Measurements from ENCODE around the gene SKIC2.

DNA sequence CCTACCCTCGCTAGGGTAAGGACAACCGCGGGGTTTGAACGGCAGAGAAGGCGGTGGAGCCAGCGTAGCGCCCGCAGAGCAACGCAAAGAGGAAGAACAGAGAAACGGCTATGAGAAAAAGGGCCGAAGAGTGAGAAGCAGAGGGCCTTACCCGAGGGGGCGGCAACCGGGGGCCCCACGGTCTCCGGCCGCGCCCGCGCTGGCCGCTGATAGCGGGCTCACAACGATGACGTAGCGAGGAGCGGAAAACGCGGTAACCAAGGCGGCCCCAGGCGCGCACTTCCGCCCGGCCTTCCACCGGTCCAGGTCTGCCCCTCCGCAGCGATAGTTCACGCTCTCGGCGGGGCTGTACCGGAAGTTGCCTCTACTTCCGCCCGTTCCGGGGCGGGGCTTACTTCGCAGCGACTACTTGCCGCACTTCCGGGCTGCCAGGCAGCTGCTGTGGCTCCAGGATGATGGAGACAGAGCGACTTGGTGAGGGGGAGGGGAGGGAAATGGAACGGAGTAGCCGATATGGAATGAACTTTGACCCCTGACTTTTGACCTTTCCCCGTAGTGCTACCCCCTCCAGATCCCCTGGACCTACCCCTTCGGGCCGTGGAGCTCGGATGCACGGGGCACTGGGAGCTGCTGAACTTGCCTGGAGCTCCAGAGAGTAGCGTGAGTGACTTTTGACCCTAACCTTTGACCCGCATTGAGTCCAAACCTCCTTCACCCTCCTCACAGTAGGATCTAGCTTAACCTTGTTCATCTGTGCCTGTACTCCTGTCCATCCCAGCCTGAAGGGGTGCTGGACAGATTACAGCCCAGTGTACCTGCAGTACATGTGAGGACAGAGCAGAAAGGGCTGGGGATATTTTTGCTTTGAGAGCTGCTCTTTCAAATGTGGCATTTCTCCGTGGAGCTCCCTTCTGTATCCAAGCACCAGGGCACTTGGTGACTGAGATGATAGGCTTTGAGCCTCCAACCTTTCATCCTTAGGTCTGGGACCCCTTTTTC lies at the start of gene SKIC2, which contains the start of gene NELFE:
- TF ChIP-seq, protein P1, sequence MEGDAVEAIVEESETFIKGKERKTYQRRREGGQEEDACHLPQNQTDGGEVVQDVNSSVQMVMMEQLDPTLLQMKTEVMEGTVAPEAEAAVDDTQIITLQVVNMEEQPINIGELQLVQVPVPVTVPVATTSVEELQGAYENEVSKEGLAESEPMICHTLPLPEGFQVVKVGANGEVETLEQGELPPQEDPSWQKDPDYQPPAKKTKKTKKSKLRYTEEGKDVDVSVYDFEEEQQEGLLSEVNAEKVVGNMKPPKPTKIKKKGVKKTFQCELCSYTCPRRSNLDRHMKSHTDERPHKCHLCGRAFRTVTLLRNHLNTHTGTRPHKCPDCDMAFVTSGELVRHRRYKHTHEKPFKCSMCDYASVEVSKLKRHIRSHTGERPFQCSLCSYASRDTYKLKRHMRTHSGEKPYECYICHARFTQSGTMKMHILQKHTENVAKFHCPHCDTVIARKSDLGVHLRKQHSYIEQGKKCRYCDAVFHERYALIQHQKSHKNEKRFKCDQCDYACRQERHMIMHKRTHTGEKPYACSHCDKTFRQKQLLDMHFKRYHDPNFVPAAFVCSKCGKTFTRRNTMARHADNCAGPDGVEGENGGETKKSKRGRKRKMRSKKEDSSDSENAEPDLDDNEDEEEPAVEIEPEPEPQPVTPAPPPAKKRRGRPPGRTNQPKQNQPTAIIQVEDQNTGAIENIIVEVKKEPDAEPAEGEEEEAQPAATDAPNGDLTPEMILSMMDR (conservative IDR thresholded peaks at IDR 0.05 in 1 of 2, IDR thresholded peaks at IDR 0.05 in 1 of 2; ENCODE audit: low read depth in 1 of 2, low read length in 2 of 2): no peak
- no peak for TF ChIP-seq EZH2 (IDR thresholded peaks at IDR 0.05; ENCODE audit: low read length, missing control alignments)

Data from fibroblast of lung (primary cell).